Nephron (organoid): ENCODE data around the gene NACC1.

Source experiments
- H3K27ac Mint-ChIP-seq, 3 experiments: 2 replicates each; pipeline ENCODE4 v1.8.0; 2020; ENCODE audit warnings: mixed read lengths in 3 of 3, mild to moderate bottlenecking in 2 of 3, moderate library complexity in 1 of 3
- H3K27me3 Mint-ChIP-seq: 2 replicates; pipeline ENCODE4 v1.8.0; 2021; ENCODE audit warnings: low read depth, mild to moderate bottlenecking, moderate library complexity, mixed read lengths
- H3K36me3 Mint-ChIP-seq: 2 replicates; pipeline ENCODE4 v1.8.0; 2020; ENCODE audit warnings: low read depth, mixed read lengths
- H3K4me1 Mint-ChIP-seq: 2 replicates; pipeline ENCODE4 v1.8.0; 2020; ENCODE audit warnings: mixed read lengths
- H3K4me3 Mint-ChIP-seq, 3 experiments: 2 replicates each; pipeline ENCODE4 v1.8.0; 2020; ENCODE audit warnings: mild to moderate bottlenecking in 3 of 3, mixed read lengths in 3 of 3, moderate library complexity in 2 of 3
- H3K9me3 Mint-ChIP-seq: 2 replicates; pipeline ENCODE4 v1.8.0; 2020; ENCODE audit warnings: mixed read lengths
- CTCF ChIP-seq, 3 experiments: fragments of 200-600 bp; sonication (generic); IDR thresholded peaks; one replicate each; pipeline ENCODE4 v1.5.0; 2021; ENCODE audit warnings: antibody characterized with exemption in 3 of 3; ENCODE audit not compliant: unreplicated experiment in 3 of 3

NACC1 gene

GRCh38 chr19:13117772-13118423, at the start of gene NACC1:
Gene NACC1 (plus strand): TSS chr19:13118264. CDS start chr19:13135208, 16,944 bp downstream.
- H3K4me1 Mint-ChIP-seq = peaks cover 35% of the 10 kb centered on the region
- peak within 1 kb of the TSS; percentile 73 to 91 (median 91) for H3K27ac Mint-ChIP-seq
- peaks cover 5% of the 10 kb centered on the region for H3K36me3 Mint-ChIP-seq
- H3K27me3 Mint-ChIP-seq = peaks cover 4% of the 10 kb centered on the region
- TF ChIP-seq CTCF (IDR thresholded peaks at IDR 0.05; ENCODE audit: unreplicated experiment in 3 of 3) = no peak
- H3K9me3 Mint-ChIP-seq = no peaks in the 10 kb centered on the region
- peak within 1 kb of the TSS; percentile 94 to 97 (median 95) for H3K4me3 Mint-ChIP-seq

GRCh38 chr19:13069415-13070359, 48.4 kb upstream of the NACC1 start:
- Mint-ChIP-seq H3K36me3 (no peaks in the 10 kb centered on the region), H3K4me1 (peaks cover 66% of the 10 kb centered on the region), H3K27me3 (peaks cover 54% of the 10 kb centered on the region), H3K4me3 (no peak overlapping the region), H3K27ac (peak overlapping the region in 2 of 3 experiments; percentile 25 to 59), H3K9me3 (no peaks in the 10 kb centered on the region)
- no peak for TF ChIP-seq CTCF (IDR thresholded peaks at IDR 0.05; ENCODE audit: unreplicated experiment in 3 of 3)

- Mint-ChIP-seq H3K27ac (peak overlapping the region in 2 of 3 experiments; percentile 25 to 59), H3K36me3 (no peaks in the 10 kb centered on the region), H3K27me3 (peaks cover 52% of the 10 kb centered on the region), H3K4me1 (peaks cover 62% of the 10 kb centered on the region), H3K9me3 (no peaks in the 10 kb centered on the region), H3K4me3 (no peak overlapping the region)
- no peak for TF ChIP-seq CTCF (IDR thresholded peaks at IDR 0.05; ENCODE audit: unreplicated experiment in 3 of 3)
Measured at GRCh38 chr19:13070425-13071140, 47.5 kb upstream of the NACC1 start.

GRCh38 chr19:13071444-13072187, 46.4 kb upstream of the NACC1 start:
- peaks cover 61% of the 10 kb centered on the region for H3K4me1 Mint-ChIP-seq
- no peaks in the 10 kb centered on the region for H3K9me3 Mint-ChIP-seq
- no peak for TF ChIP-seq CTCF (IDR thresholded peaks at IDR 0.05; ENCODE audit: unreplicated experiment in 3 of 3)
- no peaks in the 10 kb centered on the region for H3K36me3 Mint-ChIP-seq
- peak overlapping the region in 2 of 3 experiments; percentile 37 to 74 for H3K27ac Mint-ChIP-seq
- peaks cover 50% of the 10 kb centered on the region for H3K27me3 Mint-ChIP-seq
- H3K4me3 Mint-ChIP-seq = no peak overlapping the region

- no peaks in the 10 kb centered on the region for H3K9me3 Mint-ChIP-seq
- peaks cover 60% of the 10 kb centered on the region for H3K4me1 Mint-ChIP-seq
- H3K27ac Mint-ChIP-seq = peak overlapping the region in 1 of 3 experiments; percentile 74
- no peaks in the 10 kb centered on the region for H3K36me3 Mint-ChIP-seq
- TF ChIP-seq CTCF (IDR thresholded peaks at IDR 0.05; ENCODE audit: unreplicated experiment in 3 of 3) = no peak
- H3K27me3 Mint-ChIP-seq = peaks cover 49% of the 10 kb centered on the region
- H3K4me3 Mint-ChIP-seq = no peak overlapping the region
Measured at GRCh38 chr19:13072188-13072908, 45.7 kb upstream of the NACC1 start.
